DND-41 (cell line): ENCODE results near the gene PCLAF.
A peak's percentile ranks its signal among the peaks of the same experiment; 100 is the strongest.

Experiments
- ATAC-seq: fragments of 200-7000 bp; cut with Tn5 transposase; 3 replicates; pipeline ENCODE4 v1.9.1; 2021; ENCODE audit warnings: low read depth; ENCODE audit not compliant: insufficient read depth
- DNase-seq: peaks from one replicate; pipeline ENCODE4 v3.0.0-alpha.2; 2020
- H2AFZ ChIP-seq: 2 replicates; pipeline ENCODE4 v1.6.0; 2012; ENCODE audit warnings: low read depth, low read length
- H3K27ac ChIP-seq: 2 replicates; pipeline ENCODE4 v1.5.1; 2012; ENCODE audit warnings: low read length, inconsistent platforms
- H3K27me3 ChIP-seq: fragments of 200-600 bp; sonication (generic); 2 replicates; pipeline ENCODE4 v1.6.0; 2012; ENCODE audit warnings: low read length, mild to moderate bottlenecking, inconsistent platforms; ENCODE audit not compliant: insufficient read depth, poor library complexity
- H3K36me3 ChIP-seq: 2 replicates; pipeline ENCODE4 v1.5.1; 2012; ENCODE audit warnings: low read length, inconsistent platforms; ENCODE audit not compliant: insufficient read depth
- H3K4me1 ChIP-seq: 2 replicates; pipeline ENCODE4 v1.5.1; 2012; ENCODE audit warnings: mild to moderate bottlenecking, low read length; ENCODE audit not compliant: insufficient read depth
- H3K4me2 ChIP-seq: 2 replicates; pipeline ENCODE4 v1.6.0; 2012; ENCODE audit warnings: mild to moderate bottlenecking, moderate library complexity, low read length, inconsistent platforms; ENCODE audit not compliant: insufficient read depth
- H3K4me3 ChIP-seq, 2 experiments: fragments of 200-600 bp in 1 of 2; shearing (Covaris generic) in 1 of 2; 2 replicates each; pipeline ENCODE4 v1.5.1; 2012 to 2016; ENCODE audit warnings: inconsistent platforms in 2 of 2, low read length in 2 of 2, mild to moderate bottlenecking in 2 of 2, low read depth in 1 of 2, moderate library complexity in 1 of 2
- H3K79me2 ChIP-seq: 2 replicates; pipeline ENCODE4 v1.6.0; 2012; ENCODE audit warnings: low read length, inconsistent platforms; ENCODE audit not compliant: insufficient read depth
- H3K9ac ChIP-seq: 2 replicates; pipeline ENCODE4 v1.6.0; 2012; ENCODE audit warnings: low read depth, mild to moderate bottlenecking, inconsistent platforms, low read length, moderate library complexity
- H3K9me3 ChIP-seq: 2 replicates; pipeline ENCODE4 v1.5.1; 2012; ENCODE audit warnings: low read length, moderate library complexity, mild to moderate bottlenecking, inconsistent platforms; ENCODE audit not compliant: insufficient read depth, severe bottlenecking
- H4K20me1 ChIP-seq: 2 replicates; pipeline ENCODE4 v1.6.0; 2012; ENCODE audit warnings: low read length; ENCODE audit not compliant: insufficient read depth
- CTCF ChIP-seq: IDR thresholded peaks from 2 replicates; pipeline ENCODE4 v1.5.1; 2012; ENCODE audit warnings: borderline replicate concordance, low read length, moderate library complexity, mild to moderate bottlenecking; ENCODE audit not compliant: poor library complexity, severe bottlenecking; ENCODE audit errors: extremely low read depth
- EZH2 ChIP-seq: IDR thresholded peaks from 3 replicates; pipeline ENCODE4 v1.6.1; 2012; ENCODE audit warnings: borderline replicate concordance, low read depth, mild to moderate bottlenecking, moderate library complexity, low read length, inconsistent platforms; ENCODE audit not compliant: severe bottlenecking

The PCLAF gene

DNA sequence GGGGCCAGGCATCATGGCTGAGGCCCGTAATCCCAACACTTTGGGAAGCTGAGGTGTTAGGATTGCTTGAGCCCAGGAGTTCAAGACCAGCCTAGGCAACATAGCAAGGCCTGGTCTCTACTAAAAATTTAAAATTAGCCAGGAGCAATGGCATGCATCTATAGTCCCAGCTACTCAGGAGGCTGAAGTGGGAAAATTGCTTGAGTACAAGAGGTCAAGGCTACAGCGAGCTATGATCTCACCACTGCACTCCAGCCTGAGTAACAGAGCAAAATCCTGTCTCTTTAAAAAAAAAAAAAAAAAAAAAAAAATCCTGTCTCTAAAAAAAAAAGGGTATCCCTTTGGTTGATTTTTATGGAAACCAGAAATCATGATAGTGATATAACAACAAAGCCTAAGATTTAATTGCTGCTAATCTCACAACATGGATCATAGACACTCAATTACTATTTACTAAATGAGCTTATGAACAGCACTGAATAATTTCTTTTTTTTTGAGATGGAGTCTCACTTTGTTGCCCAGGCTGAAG lies 12.1 kb downstream of the PCLAF start:
- peaks cover 4% of the 10 kb centered on the region for H3K4me1 ChIP-seq
- H3K27me3 ChIP-seq, result no peaks in the 10 kb centered on the region
- peaks cover 77% of the 10 kb centered on the region for H3K79me2 ChIP-seq
- H3K27ac ChIP-seq, result no peak overlapping the region
- H3K36me3 ChIP-seq, result peaks cover 55% of the 10 kb centered on the region
- no peak for DNase-seq
- no peak for ATAC-seq
- no peak for TF ChIP-seq EZH2
- TF ChIP-seq CTCF, result no peak
- H2AFZ ChIP-seq, result no peak overlapping the region
- H3K9me3 ChIP-seq, result no peaks in the 10 kb centered on the region
- no peak overlapping the region for H3K4me3 ChIP-seq
- no peak overlapping the region for H3K9ac ChIP-seq
- peaks cover 8% of the 10 kb centered on the region for H4K20me1 ChIP-seq
- no peak overlapping the region for H3K4me2 ChIP-seq

DNA sequence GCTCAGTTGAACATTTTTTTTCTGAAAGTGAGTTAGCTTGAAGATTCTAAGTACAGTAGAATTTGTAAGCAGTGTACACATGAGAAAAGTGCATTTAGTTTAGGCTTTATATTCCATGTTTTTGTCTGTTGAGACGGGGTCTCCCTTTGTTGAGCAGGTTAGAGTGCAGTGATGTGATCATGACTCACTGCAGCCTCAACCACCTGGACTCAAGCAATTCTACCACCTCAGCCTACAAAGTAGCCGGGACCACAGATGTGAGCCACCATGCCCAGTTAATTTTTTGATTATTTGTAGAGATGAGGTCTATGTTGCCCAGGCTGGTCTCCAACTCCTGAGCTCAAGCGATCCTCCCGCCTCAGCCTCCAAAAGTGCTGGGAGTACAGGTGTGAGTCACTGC lies 20.0 kb downstream of the PCLAF start:
- Histone ChIP-seq H3K9me3 (no peaks in the 10 kb centered on the region), H3K27me3 (no peaks in the 10 kb centered on the region), H3K36me3 (peaks cover 43% of the 10 kb centered on the region), H2AFZ (no peak overlapping the region), H3K4me2 (no peak overlapping the region), H3K79me2 (peaks cover 12% of the 10 kb centered on the region; the same call in 1 of the 2 replicates), H4K20me1 (no peaks in the 10 kb centered on the region), H3K9ac (no peak overlapping the region), H3K27ac (no peak overlapping the region), H3K4me3 (no peak overlapping the region), H3K4me1 (peaks cover 12% of the 10 kb centered on the region)
- no peak for ATAC-seq
- DNase-seq, result no peak
- TF ChIP-seq CTCF (no peak), EZH2 (no peak)

GRCh38 chr15:64356710-64357040 lies 24.6 kb downstream of the PCLAF start:
- DNase-seq (no peak), ATAC-seq (no peak)
- H3K9ac ChIP-seq, result peak overlapping the region; percentile 13

More at GRCh38 chr15:64356710-64357040, 24.6 kb downstream of the PCLAF start:
- Histone ChIP-seq H4K20me1 (no peaks in the 10 kb centered on the region), H3K4me1 (peaks cover 23% of the 10 kb centered on the region), H3K4me3 (peak overlapping the region in 1 of 2 experiments; percentile 100; a peak in 2 of 4 replicates), H3K4me2 (peak overlapping the region; percentile 77), H2AFZ (no peak overlapping the region), H3K27me3 (no peaks in the 10 kb centered on the region), H3K9me3 (no peaks in the 10 kb centered on the region), H3K36me3 (peaks cover 15% of the 10 kb centered on the region), H3K79me2 (peaks cover 39% of the 10 kb centered on the region), H3K27ac (0 out of 2 replicates have a peak overlapping the region, but pooled peaks have one; percentile 61)
- TF ChIP-seq CTCF (no peak), EZH2 (no peak)
